ENCODE measurements around the gene SLC6A1.
A peak's percentile ranks its signal among the peaks of the same experiment; 100 is the strongest.
"Not testable (repeated sequence)": the region's sequence is repeated elsewhere in the genome, so short reads cannot be mapped to it uniquely, and the experiment has no call there.

Gene SLC6A1

GRCh38 chr3:11072631-11073030 is 80.1 kb downstream of the SLC6A1 start:
- no peak for TF ChIP-seq CTCF (conservative IDR thresholded peaks at IDR 0.05; ENCODE audit: control insufficient read depth, insufficient read depth, low read depth, low read length)
- peak; percentile 24 for DNase-seq (ENCODE audit: low read depth)
- H3K4me3 ChIP-seq (ENCODE audit: control insufficient read depth, low read depth, low read length): no peak overlapping the region

- no peak overlapping the region for H3K4me3 ChIP-seq (ENCODE audit: control insufficient read depth, low read depth, low read length)
- no peak for DNase-seq (ENCODE audit: low read depth)
- TF ChIP-seq CTCF (conservative IDR thresholded peaks at IDR 0.05; ENCODE audit: control insufficient read depth, insufficient read depth, low read depth, low read length): no peak
Observed at GRCh38 chr3:11074011-11074410, 81.5 kb downstream of the SLC6A1 start.

- DNase-seq (ENCODE audit: low read depth): no peak
- H3K4me3 ChIP-seq (ENCODE audit: control insufficient read depth, low read depth, low read length): no peak overlapping the region
- no peak for TF ChIP-seq CTCF (conservative IDR thresholded peaks at IDR 0.05; ENCODE audit: control insufficient read depth, insufficient read depth, low read depth, low read length)
Observed at GRCh38 chr3:11074451-11074850, 81.9 kb downstream of the SLC6A1 start.

- DNase-seq (ENCODE audit: low read depth); H3K4me3 ChIP-seq (ENCODE audit: control insufficient read depth, low read depth, low read length): not testable (repeated sequence)
Observed at GRCh38 chr3:11075122-11075521, 82.6 kb downstream of the SLC6A1 start.

GRCh38 chr3:11076711-11077110 is 84.2 kb downstream of the SLC6A1 start:
- H3K4me3 ChIP-seq (ENCODE audit: control insufficient read depth, low read depth, low read length): no peak overlapping the region
- no peak for TF ChIP-seq CTCF (conservative IDR thresholded peaks at IDR 0.05; ENCODE audit: control insufficient read depth, insufficient read depth, low read depth, low read length)
- no peak for DNase-seq (ENCODE audit: low read depth)

- TF ChIP-seq CTCF (conservative IDR thresholded peaks at IDR 0.05; ENCODE audit: control insufficient read depth, insufficient read depth, low read depth, low read length): no peak
- no peak overlapping the region for H3K4me3 ChIP-seq (ENCODE audit: control insufficient read depth, low read depth, low read length)
- peak; percentile 89 for DNase-seq (ENCODE audit: low read depth)
Observed at GRCh38 chr3:11077466-11077865, 84.9 kb downstream of the SLC6A1 start.

- no peak for DNase-seq (ENCODE audit: low read depth)
- H3K4me3 ChIP-seq (ENCODE audit: control insufficient read depth, low read depth, low read length): no peak overlapping the region
- TF ChIP-seq CTCF (conservative IDR thresholded peaks at IDR 0.05; ENCODE audit: control insufficient read depth, insufficient read depth, low read depth, low read length): no peak
Observed at GRCh38 chr3:11078826-11079515, 86.4 kb downstream of the SLC6A1 start.

Measured in fibroblast of mammary gland (primary cell).